Measurements from ENCODE around the gene LNP1. TPM values are rescaled to one million over a fixed set of nuclear protein-coding genes. Genes with fewer than 3 reads are reported as not detected.

Gene LNP1
- total and polyA plus RNA-seq, 2 of the 13 experiments (the other 11 are each of a cell fraction or from before 2014, with no cell fraction given): 3.6 to 7.0 TPM

DNA sequence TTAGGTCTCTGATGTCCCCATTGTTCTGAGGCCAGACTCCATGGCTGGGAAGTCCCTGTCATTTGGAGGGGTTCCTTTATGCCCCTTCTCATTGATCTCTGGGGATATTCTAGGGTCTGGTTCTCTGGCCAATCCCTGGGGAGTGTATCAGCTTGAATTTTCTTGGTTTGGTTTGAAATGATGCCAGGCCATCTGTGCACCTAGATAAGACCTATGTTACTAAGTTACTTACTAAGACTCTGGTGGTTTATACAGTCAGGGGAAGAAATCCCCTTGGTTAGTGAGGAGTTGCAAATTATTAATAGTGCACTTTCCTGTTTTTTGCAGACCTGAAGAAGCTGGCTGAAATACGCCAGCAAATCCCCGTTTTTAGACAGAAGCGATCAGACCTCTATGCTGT lies 46.5 kb upstream of the LNP1 start:
- intact Hi-C loops (cut with micrococcal nuclease; ENCODE audit: unreplicated experiment) (no loop called here), in situ Hi-C loops (cut with HindIII; ENCODE audit: extremely low pct_ligation_motif_present, low pct_unique_long_range_greater_than_20kb) (no loop called here)
- peaks cover 10 to 31% of the 10 kb centered on the region in 2 experiments; a peak in 4 of 5 replicates for H3K36me3 ChIP-seq (replicated peaks in 1 of 2; ENCODE audit: control insufficient read depth in 1 of 2, insufficient read depth in 2 of 2, low read length in 2 of 2)
- FAIRE-seq (no peak), ATAC-seq (no peak), DNase-seq (ENCODE audit: low spot score) (no peak)
- no peak overlapping the region for H3K4me3 ChIP-seq (replicated peaks in 1 of 3; ENCODE audit: insufficient read depth in 1 of 3, low read depth in 2 of 3, low read length in 3 of 3)
- H3K9me3 ChIP-seq (ENCODE audit: low read length): no peaks in the 10 kb centered on the region
- ChIA-PET POLR2A (interaction anchor here (0.9 to 1.1 kb wide), 2 partner anchors 20 to 46 kb away, joined by 3 to 4 read pairs; partner anchors contain the start of genes LNP1, NIT2 and TOMM70), CTCF (ENCODE audit: low intra/inter-chr PET ratio, low total read pairs) (no interaction called here)
- no peak overlapping the region for H3K9ac ChIP-seq (ENCODE audit: insufficient read depth, low read depth, low read length)
- WGBS (ENCODE audit: low lambda C conversion rate): 95% methylated on average over 3 of the region's 3 CpGs
- H3K27me3 ChIP-seq (ENCODE audit: control insufficient read depth in 1 of 2, insufficient read depth in 2 of 2, low read length in 2 of 2): no peaks in the 10 kb centered on the region
- H3K79me2 ChIP-seq (ENCODE audit: insufficient read depth, low read length): no peaks in the 10 kb centered on the region
- no TSS peak for BruUV-seq (replicated peaks)
- no peak overlapping the region for H2AFZ ChIP-seq (ENCODE audit: low read length)
- H4K20me1 ChIP-seq (ENCODE audit: insufficient read depth, low read length): no peaks in the 10 kb centered on the region
- H3K4me2 ChIP-seq (ENCODE audit: low read depth, low read length): no peak overlapping the region
- H3K27ac ChIP-seq (ENCODE audit: extremely low read length, insufficient read depth, low read length): no peak overlapping the region
- peaks cover 32% of the 10 kb centered on the region for H3K4me1 ChIP-seq (ENCODE audit: insufficient read depth, low read length)
- TF ChIP-seq MBD4 (IDR thresholded peaks at IDR 0.05; ENCODE audit: borderline replicate concordance, low read length) (no peak), ZNF7 (CRISPR knock-in tag; IDR thresholded peaks at IDR 0.05) (no peak), EP300 (IDR thresholded peaks at IDR 0.05; ENCODE audit: low read depth in 2 of 2, low read length in 2 of 2) (no peak), EP300 (CRISPR knock-in tag; IDR thresholded peaks at IDR 0.05; ENCODE audit: borderline replicate concordance) (no peak), POLR2AphosphoS5 (IDR thresholded peaks at IDR 0.05; ENCODE audit: low read depth, low read length) (no peak)
- TF ChIP-seq, protein P1, sequence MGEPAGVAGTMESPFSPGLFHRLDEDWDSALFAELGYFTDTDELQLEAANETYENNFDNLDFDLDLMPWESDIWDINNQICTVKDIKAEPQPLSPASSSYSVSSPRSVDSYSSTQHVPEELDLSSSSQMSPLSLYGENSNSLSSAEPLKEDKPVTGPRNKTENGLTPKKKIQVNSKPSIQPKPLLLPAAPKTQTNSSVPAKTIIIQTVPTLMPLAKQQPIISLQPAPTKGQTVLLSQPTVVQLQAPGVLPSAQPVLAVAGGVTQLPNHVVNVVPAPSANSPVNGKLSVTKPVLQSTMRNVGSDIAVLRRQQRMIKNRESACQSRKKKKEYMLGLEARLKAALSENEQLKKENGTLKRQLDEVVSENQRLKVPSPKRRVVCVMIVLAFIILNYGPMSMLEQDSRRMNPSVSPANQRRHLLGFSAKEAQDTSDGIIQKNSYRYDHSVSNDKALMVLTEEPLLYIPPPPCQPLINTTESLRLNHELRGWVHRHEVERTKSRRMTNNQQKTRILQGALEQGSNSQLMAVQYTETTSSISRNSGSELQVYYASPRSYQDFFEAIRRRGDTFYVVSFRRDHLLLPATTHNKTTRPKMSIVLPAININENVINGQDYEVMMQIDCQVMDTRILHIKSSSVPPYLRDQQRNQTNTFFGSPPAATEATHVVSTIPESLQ (CRISPR knock-in tag; conservative IDR thresholded peaks at IDR 0.05): no peak

DNA sequence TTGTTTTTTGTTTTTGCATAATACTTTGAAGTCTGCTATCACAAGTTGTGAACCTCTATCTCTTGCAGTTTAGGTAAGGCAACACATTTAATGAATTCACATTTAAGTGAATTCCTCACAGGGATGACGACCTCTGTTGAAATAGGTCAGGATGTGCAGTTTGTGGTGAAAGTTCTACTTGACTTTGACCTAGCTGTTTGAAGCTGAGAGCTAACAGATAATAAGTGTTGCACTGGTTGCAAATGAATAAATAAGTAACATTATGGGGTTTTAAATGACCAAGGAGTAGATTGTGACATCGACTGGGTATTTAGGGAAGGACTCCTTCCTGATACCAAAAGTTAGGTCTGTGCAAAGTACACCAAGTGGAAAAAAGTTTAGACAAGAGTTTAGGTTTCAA lies 42.9 kb upstream of the LNP1 start:
- intact Hi-C loops (cut with micrococcal nuclease; ENCODE audit: unreplicated experiment): loop anchor here (1.0 kb wide), 1 partner anchor 23 kb away; no protein-coding TSS in a partner anchor
- in situ Hi-C loops (cut with HindIII; ENCODE audit: extremely low pct_ligation_motif_present, low pct_unique_long_range_greater_than_20kb): no loop called here
- DNase-seq (ENCODE audit: low spot score): peak; percentile 58
- Histone ChIP-seq H2AFZ (ENCODE audit: low read length) (no peak overlapping the region), H3K36me3 (replicated peaks in 1 of 2; ENCODE audit: control insufficient read depth in 1 of 2, insufficient read depth in 2 of 2, low read length in 2 of 2) (peaks cover 4 to 19% of the 10 kb centered on the region in 2 experiments; a peak in 4 of 5 replicates), H3K27me3 (ENCODE audit: control insufficient read depth in 1 of 2, insufficient read depth in 2 of 2, low read length in 2 of 2) (no peaks in the 10 kb centered on the region), H3K4me3 (replicated peaks in 1 of 3; ENCODE audit: insufficient read depth in 1 of 3, low read depth in 2 of 3, low read length in 3 of 3) (no peak overlapping the region), H3K9me3 (ENCODE audit: low read length) (peaks cover 4% of the 10 kb centered on the region; the same call in 1 of the 2 replicates), H3K4me2 (ENCODE audit: low read depth, low read length) (no peak overlapping the region), H4K20me1 (ENCODE audit: insufficient read depth, low read length) (no peaks in the 10 kb centered on the region), H3K4me1 (ENCODE audit: insufficient read depth, low read length) (peaks cover 26% of the 10 kb centered on the region), H3K27ac (ENCODE audit: extremely low read length, insufficient read depth, low read length) (peak overlapping the region; percentile 18), H3K9ac (ENCODE audit: insufficient read depth, low read depth, low read length) (no peak overlapping the region), H3K79me2 (ENCODE audit: insufficient read depth, low read length) (no peaks in the 10 kb centered on the region)
- whole genome bisulfite sequencing (ENCODE audit: low lambda C conversion rate): 14% methylated on average over 2 of the region's 2 CpGs
- ChIA-PET CTCF (ENCODE audit: low intra/inter-chr PET ratio, low total read pairs) (no interaction called here), POLR2A (interaction anchor here (1.0 to 3.0 kb wide), 3 partner anchors 23 to 45 kb away, joined by 3 to 12 read pairs (median 7); partner anchors contain the start of genes LNP1, NIT2 and TOMM70)
- FAIRE-seq: peak; percentile 82
- no TSS peak for BruUV-seq (replicated peaks)
- peak; percentile 61 for ATAC-seq
- TF ChIP-seq SOX13 (IDR thresholded peaks at IDR 0.05) (no peak), SOX13 (CRISPR knock-in tag; conservative IDR thresholded peaks at IDR 0.05 in 1 of 2, IDR thresholded peaks at IDR 0.05 in 1 of 2) (peak in 1 of 2 experiments; percentile 32; a peak in 1 of 4 replicates), RXRB (CRISPR knock-in tag; IDR thresholded peaks at IDR 0.05; ENCODE audit: borderline replicate concordance) (peak; percentile 54; the same call in 1 of the 2 replicates), CBFB (CRISPR knock-in tag; IDR thresholded peaks at IDR 0.05) (0 out of 2 replicates have a peak, but pooled peaks have one; percentile 40), POLR2AphosphoS5 (IDR thresholded peaks at IDR 0.05; ENCODE audit: low read depth, low read length) (no peak), RFXANK (CRISPR knock-in tag; IDR thresholded peaks at IDR 0.05) (0 out of 2 replicates have a peak, but pooled peaks have one; percentile 24), ZNF567 (CRISPR knock-in tag; IDR thresholded peaks at IDR 0.05; ENCODE audit: borderline replicate concordance) (no peak), FIP1L1 (IDR thresholded peaks at IDR 0.05; ENCODE audit: borderline replicate concordance, insufficient read depth, low read depth, low read length) (no peak), EP300 (IDR thresholded peaks at IDR 0.05; ENCODE audit: low read depth in 2 of 2, low read length in 2 of 2) (peak in 1 of 2 experiments; percentile 45; a peak in 1 of 4 replicates), EP300 (CRISPR knock-in tag; IDR thresholded peaks at IDR 0.05; ENCODE audit: borderline replicate concordance) (no peak), DR1 (CRISPR knock-in tag; IDR thresholded peaks at IDR 0.05) (no peak), GATAD2A (CRISPR knock-in tag; IDR thresholded peaks at IDR 0.05) (0 out of 2 replicates have a peak, but pooled peaks have one; percentile 14), POLR2G (IDR thresholded peaks at IDR 0.05; ENCODE audit: low read depth, low read length) (no peak)
- TF ChIP-seq, protein P2, sequence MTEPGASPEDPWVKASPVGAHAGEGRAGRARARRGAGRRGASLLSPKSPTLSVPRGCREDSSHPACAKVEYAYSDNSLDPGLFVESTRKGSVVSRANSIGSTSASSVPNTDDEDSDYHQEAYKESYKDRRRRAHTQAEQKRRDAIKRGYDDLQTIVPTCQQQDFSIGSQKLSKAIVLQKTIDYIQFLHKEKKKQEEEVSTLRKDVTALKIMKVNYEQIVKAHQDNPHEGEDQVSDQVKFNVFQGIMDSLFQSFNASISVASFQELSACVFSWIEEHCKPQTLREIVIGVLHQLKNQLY (CRISPR knock-in tag; IDR thresholded peaks at IDR 0.05): no peak
